ENCODE results near the gene ARHGEF17. TPM values are rescaled to one million over a fixed set of nuclear protein-coding genes. Genes with fewer than 3 reads are reported as not detected.

The ARHGEF17 gene
- total RNA-seq, 1 donor from 2014 or later = 0.05 TPM

- H3K27ac Mint-ChIP-seq = no peak overlapping the region
- H3K9me3 Mint-ChIP-seq = no peaks in the 10 kb centered on the region
- H3K27me3 Mint-ChIP-seq (ENCODE audit: insufficient read depth) = peaks cover 39% of the 10 kb centered on the region
- H3K36me3 Mint-ChIP-seq (ENCODE audit: low read depth) = no peaks in the 10 kb centered on the region
- intact Hi-C loops (cut with micrococcal nuclease) = loop anchor here (5.0 kb wide), 1 partner anchor 1091 kb away; the partner anchor contains the start of gene PGM2L1
- H3K4me3 Mint-ChIP-seq = peak overlapping the region; percentile 87
- peaks cover 12% of the 10 kb centered on the region for H3K4me1 Mint-ChIP-seq (ENCODE audit: low read depth)
- DNase-seq (ENCODE audit: low spot score) = no peak
These were observed 1.8 kb upstream of the ARHGEF17 start for GRCh38 chr11:73306069-73306841.

GRCh38 chr11:73306977-73307322, 1.1 kb upstream of the ARHGEF17 start:
- H3K36me3 Mint-ChIP-seq (ENCODE audit: low read depth) = no peaks in the 10 kb centered on the region
- H3K9me3 Mint-ChIP-seq = no peaks in the 10 kb centered on the region
- H3K4me1 Mint-ChIP-seq (ENCODE audit: low read depth) = peaks cover 12% of the 10 kb centered on the region
- H3K27me3 Mint-ChIP-seq (ENCODE audit: insufficient read depth) = peaks cover 39% of the 10 kb centered on the region
- H3K27ac Mint-ChIP-seq = peak overlapping the region; percentile 15
- DNase-seq (ENCODE audit: low spot score) = no peak
- intact Hi-C loops (cut with micrococcal nuclease) = loop anchor here (1.0 to 5.0 kb wide), 4 partner anchors 28 to 1090 kb away; partner anchors contain the start of gene PGM2L1
- H3K4me3 Mint-ChIP-seq = peak overlapping the region; percentile 87

GRCh38 chr11:73307323-73308002, 613 bp upstream of the ARHGEF17 start:
- H3K4me3 Mint-ChIP-seq = peak overlapping the region; percentile 87
- intact Hi-C loops (cut with micrococcal nuclease) = loop anchor here (1.0 to 5.0 kb wide), 5 partner anchors 28 to 1090 kb away; partner anchors contain the start of gene PGM2L1
- no peaks in the 10 kb centered on the region for H3K9me3 Mint-ChIP-seq
- no peaks in the 10 kb centered on the region for H3K36me3 Mint-ChIP-seq (ENCODE audit: low read depth)
- H3K27ac Mint-ChIP-seq = no peak overlapping the region
- DNase-seq (ENCODE audit: low spot score) = peak; percentile 78
- H3K27me3 Mint-ChIP-seq (ENCODE audit: insufficient read depth) = peaks cover 39% of the 10 kb centered on the region
- peaks cover 12% of the 10 kb centered on the region for H3K4me1 Mint-ChIP-seq (ENCODE audit: low read depth)

- Mint-ChIP-seq H3K36me3 (ENCODE audit: low read depth) (no peaks in the 10 kb centered on the region), H3K4me1 (ENCODE audit: low read depth) (peaks cover 21% of the 10 kb centered on the region), H3K27me3 (ENCODE audit: insufficient read depth) (peaks cover 35% of the 10 kb centered on the region), H3K4me3 (peak overlapping the region; percentile 19), H3K9me3 (no peaks in the 10 kb centered on the region), H3K27ac (no peak overlapping the region)
- no peak for DNase-seq (ENCODE audit: low spot score)
- intact Hi-C loops (cut with micrococcal nuclease) = loop anchor here (1.0 to 5.0 kb wide), 2 partner anchors 42 to 1088 kb away; partner anchors contain the start of gene PGM2L1
These were observed 1.2 kb downstream of the ARHGEF17 start for GRCh38 chr11:73308961-73309919.

- Mint-ChIP-seq H3K36me3 (ENCODE audit: low read depth) (no peaks in the 10 kb centered on the region), H3K9me3 (no peaks in the 10 kb centered on the region), H3K4me3 (no peak overlapping the region), H3K4me1 (ENCODE audit: low read depth) (peaks cover 25% of the 10 kb centered on the region), H3K27me3 (ENCODE audit: insufficient read depth) (peaks cover 30% of the 10 kb centered on the region), H3K27ac (no peak overlapping the region)
- DNase-seq (ENCODE audit: low spot score) = no peak
- intact Hi-C loops (cut with micrococcal nuclease) = no loop called here
These were observed 2.0 kb downstream of the ARHGEF17 start for GRCh38 chr11:73310076-73310475.

- Mint-ChIP-seq H3K4me1 (ENCODE audit: low read depth) (peaks cover 25% of the 10 kb centered on the region), H3K27me3 (ENCODE audit: insufficient read depth) (peaks cover 24% of the 10 kb centered on the region), H3K36me3 (ENCODE audit: low read depth) (no peaks in the 10 kb centered on the region), H3K9me3 (no peaks in the 10 kb centered on the region), H3K27ac (no peak overlapping the region), H3K4me3 (no peak overlapping the region)
- intact Hi-C loops (cut with micrococcal nuclease) = no loop called here
- no peak for DNase-seq (ENCODE audit: low spot score)
These were observed 2.8 kb downstream of the ARHGEF17 start for GRCh38 chr11:73310661-73311393.

- peaks cover 24% of the 10 kb centered on the region for H3K4me1 Mint-ChIP-seq (ENCODE audit: low read depth)
- H3K27ac Mint-ChIP-seq = no peak overlapping the region
- H3K4me3 Mint-ChIP-seq = no peak overlapping the region
- no peaks in the 10 kb centered on the region for H3K36me3 Mint-ChIP-seq (ENCODE audit: low read depth)
- peaks cover 18% of the 10 kb centered on the region for H3K27me3 Mint-ChIP-seq (ENCODE audit: insufficient read depth)
- DNase-seq (ENCODE audit: low spot score) = no peak
- H3K9me3 Mint-ChIP-seq = no peaks in the 10 kb centered on the region
- intact Hi-C loops (cut with micrococcal nuclease) = no loop called here
These were observed 3.4 kb downstream of the ARHGEF17 start for GRCh38 chr11:73311394-73311869.

GRCh38 chr11:73312036-73312435, 4.0 kb downstream of the ARHGEF17 start:
- Mint-ChIP-seq H3K9me3 (no peaks in the 10 kb centered on the region), H3K4me1 (ENCODE audit: low read depth) (peaks cover 18% of the 10 kb centered on the region), H3K4me3 (no peak overlapping the region), H3K36me3 (ENCODE audit: low read depth) (no peaks in the 10 kb centered on the region), H3K27ac (no peak overlapping the region), H3K27me3 (ENCODE audit: insufficient read depth) (peaks cover 13% of the 10 kb centered on the region)
- no peak for DNase-seq (ENCODE audit: low spot score)
- intact Hi-C loops (cut with micrococcal nuclease) = no loop called here

GRCh38 chr11:73312851-73313327, 4.8 kb downstream of the ARHGEF17 start:
- no peak overlapping the region for H3K4me3 Mint-ChIP-seq
- peaks cover 13% of the 10 kb centered on the region for H3K4me1 Mint-ChIP-seq (ENCODE audit: low read depth)
- no peaks in the 10 kb centered on the region for H3K9me3 Mint-ChIP-seq
- intact Hi-C loops (cut with micrococcal nuclease) = no loop called here
- no peak for DNase-seq (ENCODE audit: low spot score)
- no peaks in the 10 kb centered on the region for H3K36me3 Mint-ChIP-seq (ENCODE audit: low read depth)
- H3K27ac Mint-ChIP-seq = no peak overlapping the region
- peaks cover 9% of the 10 kb centered on the region for H3K27me3 Mint-ChIP-seq (ENCODE audit: insufficient read depth)

- Mint-ChIP-seq H3K4me1 (ENCODE audit: low read depth) (peaks cover 13% of the 10 kb centered on the region), H3K27me3 (ENCODE audit: insufficient read depth) (peaks cover 9% of the 10 kb centered on the region), H3K9me3 (no peaks in the 10 kb centered on the region), H3K4me3 (no peak overlapping the region), H3K27ac (no peak overlapping the region), H3K36me3 (ENCODE audit: low read depth) (no peaks in the 10 kb centered on the region)
- intact Hi-C loops (cut with micrococcal nuclease) = no loop called here
- DNase-seq (ENCODE audit: low spot score) = no peak
These were observed 5.6 kb downstream of the ARHGEF17 start for GRCh38 chr11:73313652-73314051.

GRCh38 chr11:73314117-73314961, 6.3 kb downstream of the ARHGEF17 start:
- intact Hi-C loops (cut with micrococcal nuclease) = no loop called here
- H3K36me3 Mint-ChIP-seq (ENCODE audit: low read depth) = no peaks in the 10 kb centered on the region

More at GRCh38 chr11:73314117-73314961, 6.3 kb downstream of the ARHGEF17 start:
- no peak for DNase-seq (ENCODE audit: low spot score)
- Mint-ChIP-seq H3K4me3 (no peak overlapping the region), H3K9me3 (no peaks in the 10 kb centered on the region), H3K27me3 (ENCODE audit: insufficient read depth) (peaks cover 9% of the 10 kb centered on the region), H3K27ac (no peak overlapping the region), H3K4me1 (ENCODE audit: low read depth) (peaks cover 13% of the 10 kb centered on the region)

Data from activated T-helper 1 cell treated with anti-CD3 and anti-CD28 coated beads, Interleukin-12 subunit alpha, Interleukin-12 subunit beta, Interleukin-2, Interleukin-4 antibody, amounts not matched to agents 30 ng/mL and 10 ng/mL and 1 ng/mL, durations not matched to agents 14 hours and 24 hours and 36 hours (primary cell).